Stomach (tissue), 4 donors: ENCODE measurements around the gene SLC6A17.

ENCODE experiments used
- POLR2A ChIP-seq, 4 donors: fragments of 450-650 bp; IDR thresholded peaks; one replicate each; pipeline ENCODE4 v1.6.1; 2016; ENCODE audit warnings: antibody characterized with exemption in 4 of 4, control low read depth in 2 of 4, mild to moderate bottlenecking in 1 of 4, moderate library complexity in 1 of 4
- TF ChIP-seq, protein P1 (sequence below), 7 experiments: fragments of 450-650 bp in 4 of 7; fragments of 200-600 bp in 3 of 7; sonication (generic) in 3 of 7; IDR thresholded peaks; one replicate each; pipeline ENCODE4 v1.5.1; 2016 to 2019; ENCODE audit warnings: antibody characterized with exemption in 7 of 7, control low read depth in 2 of 7, mild to moderate bottlenecking in 1 of 7

GRCh38 chr1:110243574-110243973 lies 93.3 kb downstream of the SLC6A17 start:
- TF ChIP-seq POLR2A (IDR thresholded peaks at IDR 0.05) = no peak
- TF ChIP-seq, protein P1, sequence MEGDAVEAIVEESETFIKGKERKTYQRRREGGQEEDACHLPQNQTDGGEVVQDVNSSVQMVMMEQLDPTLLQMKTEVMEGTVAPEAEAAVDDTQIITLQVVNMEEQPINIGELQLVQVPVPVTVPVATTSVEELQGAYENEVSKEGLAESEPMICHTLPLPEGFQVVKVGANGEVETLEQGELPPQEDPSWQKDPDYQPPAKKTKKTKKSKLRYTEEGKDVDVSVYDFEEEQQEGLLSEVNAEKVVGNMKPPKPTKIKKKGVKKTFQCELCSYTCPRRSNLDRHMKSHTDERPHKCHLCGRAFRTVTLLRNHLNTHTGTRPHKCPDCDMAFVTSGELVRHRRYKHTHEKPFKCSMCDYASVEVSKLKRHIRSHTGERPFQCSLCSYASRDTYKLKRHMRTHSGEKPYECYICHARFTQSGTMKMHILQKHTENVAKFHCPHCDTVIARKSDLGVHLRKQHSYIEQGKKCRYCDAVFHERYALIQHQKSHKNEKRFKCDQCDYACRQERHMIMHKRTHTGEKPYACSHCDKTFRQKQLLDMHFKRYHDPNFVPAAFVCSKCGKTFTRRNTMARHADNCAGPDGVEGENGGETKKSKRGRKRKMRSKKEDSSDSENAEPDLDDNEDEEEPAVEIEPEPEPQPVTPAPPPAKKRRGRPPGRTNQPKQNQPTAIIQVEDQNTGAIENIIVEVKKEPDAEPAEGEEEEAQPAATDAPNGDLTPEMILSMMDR (IDR thresholded peaks at IDR 0.05) = no peak
